PFSK-1 (cell line): ENCODE measurements around the gene APOL6.

Experiments
- FOXP2 ChIP-seq: optimal IDR thresholded peaks from 2 replicates; pipeline ENCODE3; 2011; ENCODE audit warnings: borderline replicate concordance, control low read depth, inconsistent platforms; ENCODE audit not compliant: insufficient read depth; ENCODE audit errors: extremely low read length, extremely low read depth
- POLR2AphosphoS5 ChIP-seq: IDR thresholded peaks from 2 replicates; pipeline ENCODE4 v1.6.1; 2012; ENCODE audit warnings: low read depth, mild to moderate bottlenecking, control low read depth, low read length, moderate library complexity
- SIN3A ChIP-seq: IDR thresholded peaks from 2 replicates; pipeline ENCODE4 v1.6.1; 2012; ENCODE audit warnings: mild to moderate bottlenecking, low read length, moderate library complexity, borderline replicate concordance; ENCODE audit not compliant: insufficient read depth
- TAF1 ChIP-seq: IDR thresholded peaks from 2 replicates; pipeline ENCODE4 v1.6.1; 2012; ENCODE audit warnings: low read length, control low read depth, borderline replicate concordance; ENCODE audit not compliant: insufficient read depth
- TF ChIP-seq, protein P1 (sequence below), 2 experiments: IDR thresholded peaks; 2 replicates each; pipeline versions ENCODE4 v1.6.1 to v1.8.0; 2011 to 2012; ENCODE audit warnings: low read depth in 2 of 2, low read length in 2 of 2, control low read depth in 1 of 2, inconsistent platforms in 1 of 2, mild to moderate bottlenecking in 1 of 2, moderate library complexity in 1 of 2; ENCODE audit not compliant: insufficient read depth in 1 of 2

APOL6 gene

DNA sequence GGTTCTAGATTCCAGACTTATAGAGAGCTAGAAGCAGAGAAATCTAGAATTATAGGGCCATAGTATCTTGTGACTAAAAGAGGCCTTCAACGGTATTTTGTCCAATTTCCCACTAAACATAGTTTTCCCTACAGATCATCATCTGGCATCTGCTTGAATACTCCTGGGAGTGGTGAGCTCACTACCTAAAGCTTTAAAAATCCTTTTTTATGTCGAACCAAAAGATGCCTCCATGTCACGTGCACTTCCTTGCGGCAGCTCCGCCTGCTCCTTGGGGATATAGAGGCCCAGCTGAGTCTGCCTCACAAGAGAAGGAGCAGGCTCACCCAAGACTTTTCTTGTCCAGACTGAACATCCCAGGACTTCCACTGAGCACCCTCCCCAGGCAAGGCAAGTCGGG lies 26.8 kb upstream of the APOL6 start:
- TF ChIP-seq POLR2AphosphoS5 (no peak), TAF1 (no peak), FOXP2 (no peak), SIN3A (no peak)
- TF ChIP-seq, protein P1, sequence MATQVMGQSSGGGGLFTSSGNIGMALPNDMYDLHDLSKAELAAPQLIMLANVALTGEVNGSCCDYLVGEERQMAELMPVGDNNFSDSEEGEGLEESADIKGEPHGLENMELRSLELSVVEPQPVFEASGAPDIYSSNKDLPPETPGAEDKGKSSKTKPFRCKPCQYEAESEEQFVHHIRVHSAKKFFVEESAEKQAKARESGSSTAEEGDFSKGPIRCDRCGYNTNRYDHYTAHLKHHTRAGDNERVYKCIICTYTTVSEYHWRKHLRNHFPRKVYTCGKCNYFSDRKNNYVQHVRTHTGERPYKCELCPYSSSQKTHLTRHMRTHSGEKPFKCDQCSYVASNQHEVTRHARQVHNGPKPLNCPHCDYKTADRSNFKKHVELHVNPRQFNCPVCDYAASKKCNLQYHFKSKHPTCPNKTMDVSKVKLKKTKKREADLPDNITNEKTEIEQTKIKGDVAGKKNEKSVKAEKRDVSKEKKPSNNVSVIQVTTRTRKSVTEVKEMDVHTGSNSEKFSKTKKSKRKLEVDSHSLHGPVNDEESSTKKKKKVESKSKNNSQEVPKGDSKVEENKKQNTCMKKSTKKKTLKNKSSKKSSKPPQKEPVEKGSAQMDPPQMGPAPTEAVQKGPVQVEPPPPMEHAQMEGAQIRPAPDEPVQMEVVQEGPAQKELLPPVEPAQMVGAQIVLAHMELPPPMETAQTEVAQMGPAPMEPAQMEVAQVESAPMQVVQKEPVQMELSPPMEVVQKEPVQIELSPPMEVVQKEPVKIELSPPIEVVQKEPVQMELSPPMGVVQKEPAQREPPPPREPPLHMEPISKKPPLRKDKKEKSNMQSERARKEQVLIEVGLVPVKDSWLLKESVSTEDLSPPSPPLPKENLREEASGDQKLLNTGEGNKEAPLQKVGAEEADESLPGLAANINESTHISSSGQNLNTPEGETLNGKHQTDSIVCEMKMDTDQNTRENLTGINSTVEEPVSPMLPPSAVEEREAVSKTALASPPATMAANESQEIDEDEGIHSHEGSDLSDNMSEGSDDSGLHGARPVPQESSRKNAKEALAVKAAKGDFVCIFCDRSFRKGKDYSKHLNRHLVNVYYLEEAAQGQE (IDR thresholded peaks at IDR 0.05; ENCODE audit: insufficient read depth in 1 of 2, low read depth in 2 of 2, low read length in 2 of 2) = no peak

- TF ChIP-seq TAF1 = no peak
- TF ChIP-seq FOXP2 = no peak
- TF ChIP-seq POLR2AphosphoS5 = no peak
- TF ChIP-seq, protein P1 (IDR thresholded peaks at IDR 0.05; ENCODE audit: insufficient read depth in 1 of 2, low read depth in 2 of 2, low read length in 2 of 2) = no peak
- no peak for TF ChIP-seq SIN3A
Observed at GRCh38 chr22:35622191-35622913, 25.9 kb upstream of the APOL6 start.

DNA sequence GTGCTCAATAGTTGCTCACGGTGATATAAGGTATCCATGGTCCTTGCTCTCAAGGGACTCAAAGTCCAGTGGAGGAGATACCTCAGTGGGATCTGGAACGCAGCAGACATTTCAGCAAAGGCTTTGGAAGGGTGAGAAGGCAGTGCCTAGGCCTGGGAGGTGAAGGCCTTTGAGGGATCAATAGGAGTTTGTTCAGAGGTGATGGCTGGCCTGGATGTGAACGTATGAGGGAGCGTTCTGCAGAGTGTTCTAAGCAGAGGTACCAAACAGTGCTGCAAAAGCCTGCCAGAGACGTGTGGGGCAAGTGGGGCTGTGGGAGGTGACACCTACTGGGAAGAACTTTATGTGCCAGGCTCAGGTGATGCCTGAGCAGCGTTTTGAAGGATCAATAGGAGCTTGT lies 23.7 kb upstream of the APOL6 start:
- TF ChIP-seq, protein P1 (IDR thresholded peaks at IDR 0.05; ENCODE audit: insufficient read depth in 1 of 2, low read depth in 2 of 2, low read length in 2 of 2) = no peak
- no peak for TF ChIP-seq SIN3A
- no peak for TF ChIP-seq POLR2AphosphoS5
- TF ChIP-seq FOXP2 = no peak
- TF ChIP-seq TAF1 = no peak

DNA sequence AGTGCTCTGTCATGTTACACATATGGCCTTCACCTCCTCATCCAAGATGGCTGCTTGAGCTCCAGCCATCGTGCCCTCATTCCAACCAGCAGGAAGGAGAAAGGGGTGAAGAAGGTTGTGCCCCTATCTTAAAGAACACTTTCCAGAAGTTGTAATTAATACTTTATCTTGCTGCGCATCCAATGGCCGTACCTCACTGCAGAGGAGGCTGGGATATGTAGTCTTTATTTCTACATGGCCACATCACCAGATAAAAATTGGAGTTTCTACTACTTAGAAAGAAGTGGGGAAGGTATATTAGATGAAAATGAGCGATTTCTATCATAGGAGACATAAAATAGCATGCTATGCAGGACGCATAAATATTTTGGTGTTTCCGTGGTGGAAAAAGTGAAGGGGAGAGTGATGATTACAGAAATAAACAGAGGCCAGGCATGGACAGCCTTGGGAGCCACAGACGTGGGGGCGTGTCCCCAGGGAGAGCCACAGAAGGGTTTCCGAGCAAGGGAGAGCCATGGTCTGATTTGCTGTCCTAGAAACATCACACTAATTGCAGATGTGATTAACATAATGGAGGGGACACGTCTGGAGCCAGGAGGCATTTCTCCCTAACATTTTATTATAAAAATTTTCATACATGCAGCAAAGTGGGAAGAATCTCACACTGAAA lies 22.3 kb upstream of the APOL6 start:
- TF ChIP-seq, protein P1 (IDR thresholded peaks at IDR 0.05; ENCODE audit: insufficient read depth in 1 of 2, low read depth in 2 of 2, low read length in 2 of 2) = no peak
- no peak for TF ChIP-seq SIN3A
